ENCODE measurements around the gene RTEL1.
"Not testable (repeated sequence)": the region's sequence is repeated elsewhere in the genome, so short reads cannot be mapped to it uniquely, and the experiment has no call there.

RTEL1 gene

DNA sequence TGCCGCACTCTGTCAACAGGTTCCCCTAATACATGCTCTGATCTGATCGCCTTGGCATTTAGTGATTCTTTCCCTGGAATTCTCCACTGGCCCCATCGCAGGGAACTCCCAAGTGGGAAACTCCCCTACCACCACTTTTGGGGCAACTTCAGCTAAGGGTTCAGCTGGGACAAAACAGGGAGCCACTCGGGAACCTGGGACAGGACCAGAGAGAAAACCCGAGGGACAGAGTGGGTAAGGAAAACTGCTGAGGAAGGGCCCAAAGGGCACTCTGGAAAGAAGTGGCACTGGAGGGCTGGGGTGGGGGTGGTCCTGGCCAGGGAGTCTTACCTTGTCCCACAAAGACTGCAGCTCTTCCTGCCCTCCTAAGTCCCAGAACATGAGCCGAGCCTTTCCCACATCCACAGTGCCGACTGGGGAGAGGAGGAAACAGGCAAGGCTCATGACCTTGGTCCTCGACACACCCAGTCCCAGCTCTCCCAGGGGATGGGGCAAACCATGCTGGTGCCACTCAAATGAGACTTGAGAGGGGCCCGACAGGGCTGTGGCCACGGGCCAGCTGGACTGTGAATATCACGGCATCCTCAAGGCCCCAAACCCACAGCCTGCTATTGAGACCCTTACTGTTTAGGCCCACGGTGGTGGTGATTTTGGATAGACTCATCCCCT lies 48.0 kb downstream of the RTEL1 start:
- no peak for DNase-seq (ENCODE audit: low read depth)
- peak overlapping the region; percentile 85 for H3K4me3 ChIP-seq (ENCODE audit: low read depth, low read length)

DNA sequence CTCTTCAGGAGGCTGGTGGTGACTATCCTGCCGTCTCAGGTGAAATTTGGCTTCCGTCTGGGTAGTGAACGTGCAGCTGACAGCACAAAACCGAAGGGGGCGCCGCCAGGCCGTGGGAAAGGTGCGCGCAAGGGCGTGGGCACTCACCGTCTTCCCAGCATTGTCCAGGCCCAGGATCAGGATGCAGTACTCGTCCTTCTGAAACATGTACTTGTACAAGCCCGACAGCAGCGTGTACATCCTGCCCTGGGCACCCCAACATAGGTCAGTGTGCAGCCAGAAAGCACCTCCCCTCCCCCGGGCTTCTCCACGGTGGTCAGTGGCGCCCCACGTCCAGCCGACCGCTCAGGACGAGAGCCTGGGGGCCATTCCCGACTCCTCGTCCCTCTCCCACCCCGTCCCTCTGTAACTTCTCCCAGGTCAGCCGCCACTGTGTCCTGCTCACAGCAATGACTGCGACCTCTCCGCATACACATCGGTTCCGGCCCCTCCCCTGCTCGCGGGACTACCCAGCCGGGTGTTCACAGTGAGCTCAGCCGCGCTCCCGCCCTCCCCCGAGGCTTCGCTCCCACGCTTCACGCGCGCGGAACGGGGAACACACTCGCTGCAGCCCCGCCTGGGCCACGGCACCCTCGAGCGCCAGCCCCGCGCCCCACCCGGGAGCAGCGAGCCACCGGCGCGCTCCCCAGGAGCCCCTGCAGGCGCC lies 48.9 kb downstream of the RTEL1 start:
- peak overlapping the region; percentile 85 for H3K4me3 ChIP-seq (ENCODE audit: low read depth, low read length)
- DNase-seq (ENCODE audit: low read depth), result no peak

DNA sequence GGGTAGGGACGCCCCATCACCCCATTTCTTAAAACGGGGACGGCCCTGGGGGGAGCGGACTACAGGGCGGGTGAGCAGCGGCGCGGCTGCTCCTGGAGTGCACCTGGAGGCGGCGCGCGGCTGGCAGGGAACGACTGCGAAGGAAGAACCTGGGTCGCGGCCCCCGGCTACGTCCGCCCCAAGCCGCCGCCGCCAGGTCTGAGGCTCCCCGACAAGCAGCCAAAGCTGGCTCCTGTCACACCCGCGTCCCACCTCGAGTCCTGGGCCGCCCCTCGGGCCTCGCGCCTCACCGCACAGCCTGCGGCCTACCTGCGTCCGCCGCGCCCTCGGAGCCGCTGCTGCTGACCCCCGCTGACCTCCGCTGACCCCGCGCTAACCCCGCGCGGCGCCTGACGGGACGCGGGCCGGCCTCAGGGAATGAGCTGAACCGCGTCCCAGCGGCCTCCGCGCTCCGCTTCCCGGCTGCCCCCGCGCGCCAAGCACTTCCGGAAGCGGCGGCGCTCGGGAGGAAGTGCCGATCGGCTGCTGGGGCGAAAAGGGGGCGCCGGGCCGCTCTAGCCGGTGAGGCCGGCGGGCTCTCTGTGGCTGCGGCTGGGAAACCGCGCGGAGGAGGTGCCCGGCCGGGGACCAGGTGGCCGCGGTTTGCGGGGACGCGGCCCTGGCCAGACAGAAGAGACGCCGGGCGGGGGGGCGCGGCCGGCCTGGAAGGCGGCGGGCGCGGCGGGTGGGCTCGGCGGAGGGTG lies 49.6 kb downstream of the RTEL1 start, which contains the start of the genes ARFRP1 and ZGPAT:
Gene ARFRP1 (minus strand): TSS at position 419 of the 743 bp plus-strand sequence. CDS start 885 bp downstream, outside the sequence.
Gene ZGPAT (plus strand): TSS at position 482 of the 743 bp plus-strand sequence. CDS start 542 bp downstream, outside the sequence.
- DNase-seq (ENCODE audit: low read depth), result no peak
- peak within 1 kb of the TSS; percentile 85 for H3K4me3 ChIP-seq (ENCODE audit: low read depth, low read length)

- H3K4me3 ChIP-seq (ENCODE audit: low read depth, low read length), result peak overlapping the region; percentile 85
- no peak for DNase-seq (ENCODE audit: low read depth)
These were observed 50.4 kb downstream of the RTEL1 start for GRCh38 chr20:63708301-63709148.

DNA sequence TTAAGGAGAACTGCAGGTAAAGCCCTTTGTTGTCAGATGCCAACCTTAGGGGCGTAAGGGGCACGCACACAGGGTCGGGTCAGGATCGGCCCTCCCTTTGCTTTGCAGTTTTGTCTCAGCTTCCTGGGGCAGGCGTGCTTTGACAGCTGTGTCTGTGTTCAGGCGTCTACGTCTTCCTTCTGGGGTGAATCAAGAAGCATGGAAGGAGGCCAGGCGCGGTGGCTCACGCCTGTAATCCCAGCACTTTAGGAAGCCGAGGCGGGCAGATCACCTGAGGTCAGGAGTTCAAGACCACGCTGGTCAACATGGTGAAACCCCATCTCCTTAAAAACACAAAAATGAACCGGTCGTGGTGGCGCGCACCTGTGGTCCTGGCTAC lies 51.0 kb downstream of the RTEL1 start:
- peak overlapping the region; percentile 85 for H3K4me3 ChIP-seq (ENCODE audit: low read depth, low read length)
- DNase-seq (ENCODE audit: low read depth), result no peak

GRCh38 chr20:63711085-63711645 lies 53.1 kb downstream of the RTEL1 start:
- H3K4me3 ChIP-seq (ENCODE audit: low read depth, low read length), result no peak overlapping the region
- no peak for DNase-seq (ENCODE audit: low read depth)

- H3K4me3 ChIP-seq (ENCODE audit: low read depth, low read length), result no peak overlapping the region
- DNase-seq (ENCODE audit: low read depth), result no peak
These were observed 54.1 kb downstream of the RTEL1 start for GRCh38 chr20:63712191-63712590.

DNA sequence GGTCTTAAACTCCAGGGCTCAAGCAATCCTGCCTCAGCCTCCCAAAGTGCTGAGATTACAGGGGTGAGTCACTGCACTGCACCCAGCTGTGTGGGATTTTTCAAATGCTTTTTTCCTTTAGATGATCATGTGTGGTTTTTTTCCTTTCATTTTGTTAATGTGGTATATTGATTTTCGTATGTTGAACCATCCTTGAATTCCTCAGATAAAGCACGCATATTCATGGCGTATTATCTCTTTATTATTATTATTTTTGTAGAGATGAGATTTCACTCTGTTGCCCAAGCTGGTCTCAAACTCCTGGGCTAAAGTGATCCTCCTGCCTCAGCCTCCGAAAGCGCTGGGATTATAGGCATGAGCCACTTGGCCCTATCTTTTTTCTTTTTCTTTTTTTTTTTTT lies 56.7 kb downstream of the RTEL1 start:
- DNase-seq (ENCODE audit: low read depth), result no peak

DNA sequence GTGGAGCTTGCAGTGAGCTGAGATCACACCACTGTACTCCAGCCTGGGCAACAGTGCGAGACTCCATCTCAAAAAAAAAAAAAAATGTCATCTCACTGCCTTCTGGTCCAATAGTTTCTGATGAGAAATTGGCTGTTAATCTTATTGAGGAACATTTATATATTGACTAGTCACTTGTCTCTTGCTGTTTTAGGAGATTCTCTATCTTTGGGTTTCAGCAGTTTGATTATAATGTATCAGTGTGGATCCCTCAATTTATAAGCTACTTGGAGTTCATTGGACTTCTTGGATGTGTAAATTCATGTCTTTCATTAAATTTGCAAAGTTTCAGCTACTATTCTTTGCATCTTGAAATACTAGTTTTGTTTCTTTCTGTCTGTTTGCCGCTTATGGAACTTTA lies 60.9 kb downstream of the RTEL1 start:
- H3K4me3 ChIP-seq (ENCODE audit: low read depth, low read length), result no peak overlapping the region

More for the DNA sequence above, 56.7 kb downstream of the RTEL1 start:
- no peak overlapping the region for H3K4me3 ChIP-seq (ENCODE audit: low read depth, low read length)

DNA sequence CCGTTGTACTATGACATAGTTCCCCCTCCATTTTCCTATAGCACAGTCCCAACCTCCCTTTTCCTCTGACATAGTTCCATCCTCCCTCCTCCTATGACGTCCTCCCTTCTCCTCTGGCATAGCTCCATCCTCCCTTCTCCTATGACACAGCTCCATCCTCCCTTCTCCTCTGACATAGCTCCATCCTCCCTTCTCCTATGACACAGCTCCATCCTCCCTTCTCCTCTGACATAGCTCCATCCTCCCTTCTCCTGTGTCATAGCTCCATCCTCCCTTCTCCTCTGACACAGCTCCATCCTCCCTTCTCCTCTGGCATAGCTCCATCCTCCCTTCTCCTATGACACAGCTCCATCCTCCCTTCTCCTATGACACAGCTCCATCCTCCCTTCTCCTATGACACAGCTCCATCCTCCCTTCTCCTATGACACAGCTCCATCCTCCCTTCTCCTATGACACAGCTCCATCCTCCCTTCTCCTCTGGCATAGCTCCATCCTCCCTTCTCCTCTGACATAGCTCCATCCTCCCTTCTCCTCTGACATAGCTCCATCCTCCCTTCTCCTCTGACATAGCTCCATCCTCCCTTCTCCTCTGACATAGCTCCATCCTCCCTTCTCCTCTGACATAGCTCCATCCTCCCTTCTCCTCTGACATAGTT lies 65.0 kb downstream of the RTEL1 start:
- not testable (repeated sequence) for H3K4me3 ChIP-seq (ENCODE audit: low read depth, low read length); DNase-seq (ENCODE audit: low read depth)

More for the DNA sequence above, 60.9 kb downstream of the RTEL1 start:
- no peak for DNase-seq (ENCODE audit: low read depth)

GRCh38 chr20:63730189-63730733 lies 72.1 kb downstream of the RTEL1 start:
- H3K4me3 ChIP-seq (ENCODE audit: low read depth, low read length); DNase-seq (ENCODE audit: low read depth): not testable (repeated sequence)

DNA sequence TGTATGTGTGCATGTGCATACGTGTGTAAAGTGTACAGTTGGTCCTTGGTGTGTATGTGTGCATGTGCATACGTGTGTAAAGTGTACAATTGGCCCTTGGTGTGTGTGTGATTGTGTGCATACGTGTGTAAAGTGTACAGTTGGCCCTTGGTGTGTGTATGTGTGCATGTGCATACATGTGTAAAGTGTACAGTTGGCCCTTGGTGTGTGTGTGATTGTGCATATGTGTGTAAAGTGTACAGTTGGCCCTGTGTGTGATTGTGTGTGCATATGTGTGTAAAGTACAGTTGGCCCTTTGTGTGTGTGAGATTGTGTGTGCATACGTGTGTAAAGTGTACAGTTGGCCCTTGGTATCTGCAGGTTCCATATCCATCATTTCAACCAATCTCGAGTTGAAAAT lies 73.3 kb downstream of the RTEL1 start:
- no peak overlapping the region for H3K4me3 ChIP-seq (ENCODE audit: low read depth, low read length)
- no peak for DNase-seq (ENCODE audit: low read depth)

DNA sequence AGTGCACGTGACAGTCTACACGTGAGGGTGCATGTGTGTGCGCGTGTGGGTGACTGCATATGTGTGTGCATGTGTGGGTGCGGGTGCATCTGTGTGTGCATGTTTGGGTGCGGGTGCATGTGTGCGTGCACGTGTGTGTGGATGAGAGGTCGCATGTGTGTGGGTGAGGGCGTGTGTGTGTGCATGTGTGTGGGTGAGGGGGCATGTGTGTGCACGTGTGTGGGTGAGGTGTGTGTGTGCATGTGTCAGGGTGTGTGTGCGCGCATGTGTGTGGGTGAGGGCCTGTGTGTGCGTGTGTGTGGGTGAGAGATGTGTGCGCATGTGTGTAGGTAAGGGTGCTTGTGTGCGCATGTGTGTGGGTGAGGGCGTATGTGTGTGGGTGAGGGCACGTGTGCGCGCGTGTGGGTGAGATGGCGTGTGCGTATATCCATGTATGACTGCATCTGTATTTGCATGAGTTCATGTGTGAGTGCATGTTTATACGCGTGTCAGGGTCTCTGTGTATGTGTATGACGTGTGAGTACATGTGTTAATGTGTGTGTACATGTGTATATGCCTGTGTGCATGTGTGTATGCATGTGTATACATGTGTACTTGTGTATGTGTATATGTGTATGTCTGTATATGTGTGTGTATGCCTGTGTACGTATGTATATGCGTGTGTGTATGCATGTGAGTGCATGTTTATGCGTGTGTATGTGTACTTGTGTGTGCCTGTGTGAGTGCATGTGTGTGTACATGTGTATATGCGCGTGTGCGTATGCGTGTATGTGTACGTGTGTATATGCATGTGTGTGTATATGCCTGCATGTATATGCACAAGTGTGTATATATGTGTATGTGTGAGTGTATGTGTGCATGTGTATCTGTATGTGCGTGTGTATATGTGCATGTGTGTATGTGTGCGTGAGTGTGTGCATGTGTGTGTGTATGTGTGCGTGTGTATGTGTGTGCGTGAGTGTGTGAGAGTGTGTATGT lies 74.3 kb downstream of the RTEL1 start:
- DNase-seq (ENCODE audit: low read depth), result no peak
- no peak overlapping the region for H3K4me3 ChIP-seq (ENCODE audit: low read depth, low read length)

- DNase-seq (ENCODE audit: low read depth), result no peak
- no peak overlapping the region for H3K4me3 ChIP-seq (ENCODE audit: low read depth, low read length)
These were observed 75.0 kb downstream of the RTEL1 start for GRCh38 chr20:63733117-63733516.

GRCh38 chr20:63733579-63734081 lies 75.5 kb downstream of the RTEL1 start:
- DNase-seq (ENCODE audit: low read depth), result no peak
- H3K4me3 ChIP-seq (ENCODE audit: low read depth, low read length), result no peak overlapping the region

GRCh38 chr20:63734111-63734945 lies 76.2 kb downstream of the RTEL1 start:
- DNase-seq (ENCODE audit: low read depth), result no peak
- no peak overlapping the region for H3K4me3 ChIP-seq (ENCODE audit: low read depth, low read length)

All from skeletal muscle cell (primary cell).